ENCODE results near the gene F11.
"Not testable (repeated sequence)": the region's sequence is repeated elsewhere in the genome, so short reads cannot be mapped to it uniquely, and the experiment has no call there.

The F11 gene

GRCh38 chr4:186265683-186266652 is at the start of gene F11:
F11 (plus strand) TSS chr4:186266189; CDS start chr4:186267137, 948 bp downstream.
- DNase-seq (ENCODE audit: low read depth in 4 of 4, low spot score in 1 of 4) = no peak

GRCh38 chr4:186216465-186217024 is 49.4 kb upstream of the F11 start:
- DNase-seq (ENCODE audit: low read depth in 4 of 4, low spot score in 1 of 4) = no peak

- no peak for DNase-seq (ENCODE audit: low read depth in 4 of 4, low spot score in 1 of 4)
These were observed 48.2 kb upstream of the F11 start for GRCh38 chr4:186217733-186218293.

- no peak for DNase-seq (ENCODE audit: low read depth in 4 of 4, low spot score in 1 of 4)
These were observed 44.4 kb upstream of the F11 start for GRCh38 chr4:186221624-186222023.

GRCh38 chr4:186225848-186226247 is 40.1 kb upstream of the F11 start:
- no peak for DNase-seq (ENCODE audit: low read depth in 4 of 4, low spot score in 1 of 4)

- no peak for DNase-seq (ENCODE audit: low read depth in 4 of 4, low spot score in 1 of 4)
These were observed 39.3 kb upstream of the F11 start for GRCh38 chr4:186226521-186227189.

GRCh38 chr4:186227221-186227620 is 38.8 kb upstream of the F11 start, which contains the start of gene KLKB1:
KLKB1 (plus strand) TSS chr4:186227507; CDS start chr4:186228196, 689 bp downstream.
- DNase-seq (ENCODE audit: low read depth in 4 of 4, low spot score in 1 of 4) = no peak

- no peak for DNase-seq (ENCODE audit: low read depth in 4 of 4, low spot score in 1 of 4)
These were observed 38.1 kb upstream of the F11 start for GRCh38 chr4:186227744-186228513.

- no peak for DNase-seq (ENCODE audit: low read depth in 4 of 4, low spot score in 1 of 4)
These were observed 37.5 kb upstream of the F11 start for GRCh38 chr4:186228514-186228894.

- no peak for DNase-seq (ENCODE audit: low read depth in 4 of 4, low spot score in 1 of 4)
These were observed 31.6 kb upstream of the F11 start for GRCh38 chr4:186234367-186234766.

- no peak for DNase-seq (ENCODE audit: low read depth in 4 of 4, low spot score in 1 of 4)
These were observed 29.9 kb upstream of the F11 start for GRCh38 chr4:186236126-186236525.

- no peak for DNase-seq (ENCODE audit: low read depth in 4 of 4, low spot score in 1 of 4)
These were observed 25.5 kb upstream of the F11 start for GRCh38 chr4:186240452-186240847.

- DNase-seq (ENCODE audit: low read depth in 4 of 4, low spot score in 1 of 4) = no peak
These were observed 25.0 kb upstream of the F11 start for GRCh38 chr4:186240848-186241491.

GRCh38 chr4:186241616-186242015 is 24.4 kb upstream of the F11 start:
- no peak for DNase-seq (ENCODE audit: low read depth in 4 of 4, low spot score in 1 of 4)

GRCh38 chr4:186242031-186242430 is 24.0 kb upstream of the F11 start:
- not testable (repeated sequence) for DNase-seq (ENCODE audit: low read depth in 4 of 4, low spot score in 1 of 4)

GRCh38 chr4:186243331-186243730 is 22.7 kb upstream of the F11 start:
- DNase-seq (ENCODE audit: low read depth in 4 of 4, low spot score in 1 of 4) = no peak

- DNase-seq (ENCODE audit: low read depth in 4 of 4, low spot score in 1 of 4) = no peak
These were observed 21.2 kb upstream of the F11 start for GRCh38 chr4:186244835-186245234.

- not testable (repeated sequence) for DNase-seq (ENCODE audit: low read depth in 4 of 4, low spot score in 1 of 4)
These were observed 18.8 kb upstream of the F11 start for GRCh38 chr4:186247062-186247752.

GRCh38 chr4:186248643-186249042 is 17.3 kb upstream of the F11 start:
- DNase-seq (ENCODE audit: low read depth in 4 of 4, low spot score in 1 of 4) = no peak

Measured in stimulated activated CD4-positive, alpha-beta T cell treated with anti-CD3 and anti-CD28 coated beads, Interleukin-1b, Interleukin-23, amount 100 ng/mL, for 24 hours (primary cell).